Neural progenitor cell (in vitro differentiated cells): ENCODE results near the gene PLA2G6. TPM values are rescaled to one million over a fixed set of nuclear protein-coding genes. Genes with fewer than 3 reads are reported as not detected.
"Not testable (repeated sequence)": the region's sequence is repeated elsewhere in the genome, so short reads cannot be mapped to it uniquely, and the experiment has no call there.

Experiments used
- DNase-seq: peaks from one replicate; pipeline ENCODE4 v3.0.0-alpha.2; 2016; ENCODE audit warnings: low spot score
- H2AFZ ChIP-seq: fragments of 200-600 bp; sonication (generic); replicated peaks from 2 replicates; pipeline ENCODE4 v1.6.1; 2016; ENCODE audit warnings: antibody characterized with exemption
- H3F3A ChIP-seq: fragments of 200-600 bp; sonication (generic); 2 replicates; pipeline ENCODE4 v1.6.1; 2016; ENCODE audit warnings: antibody characterized with exemption, low read depth
- H3K27ac ChIP-seq: fragments of 200-600 bp; sonication (generic); 2 replicates; pipeline ENCODE4 v1.5.1; 2016; ENCODE audit warnings: mild to moderate bottlenecking
- H3K27me3 ChIP-seq: fragments of 200-600 bp; sonication (generic); 2 replicates; pipeline ENCODE4 v1.6.1; 2016; ENCODE audit warnings: mild to moderate bottlenecking, moderate library complexity
- H3K36me3 ChIP-seq: fragments of 200-600 bp; sonication (generic); 2 replicates; pipeline ENCODE4 v1.5.1; 2016
- H3K4me1 ChIP-seq: fragments of 200-600 bp; sonication (generic); 2 replicates; pipeline ENCODE4 v1.6.1; 2016; ENCODE audit warnings: mixed run types
- H3K4me2 ChIP-seq: fragments of 200-600 bp; sonication (generic); 2 replicates; pipeline ENCODE4 v1.6.1; 2016
- H3K4me3 ChIP-seq: fragments of 200-600 bp; sonication (generic); 2 replicates; pipeline ENCODE4 v1.5.1; 2016
- H3K79me2 ChIP-seq: fragments of 200-600 bp; sonication (generic); 2 replicates; pipeline ENCODE4 v1.6.1; 2016; ENCODE audit warnings: low read depth
- H3K9ac ChIP-seq: fragments of 200-600 bp; sonication (generic); 2 replicates; pipeline ENCODE4 v1.6.1; 2016
- H3K9me3 ChIP-seq: fragments of 200-600 bp; sonication (generic); 2 replicates; pipeline ENCODE4 v1.5.1; 2016; ENCODE audit warnings: low read depth
- H4K20me1 ChIP-seq: fragments of 200-600 bp; sonication (generic); 2 replicates; pipeline ENCODE4 v1.6.1; 2016; ENCODE audit warnings: low read depth
- H3K27ac Mint-ChIP-seq: 3 replicates; pipeline ENCODE4 v1.8.0; 2021; ENCODE audit warnings: mixed read lengths
- H3K27me3 Mint-ChIP-seq: 2 replicates; pipeline ENCODE4 v1.8.0; 2022; ENCODE audit warnings: low read depth, mild to moderate bottlenecking, inconsistent platforms, moderate library complexity, mixed read lengths; ENCODE audit not compliant: insufficient read depth
- H3K36me3 Mint-ChIP-seq: 3 replicates; pipeline ENCODE4 v1.8.0; 2021; ENCODE audit warnings: mixed read lengths
- H3K4me1 Mint-ChIP-seq: 3 replicates; pipeline ENCODE4 v1.8.0; 2021; ENCODE audit warnings: mixed read lengths
- H3K4me3 Mint-ChIP-seq: 3 replicates; pipeline ENCODE4 v1.8.0; 2021; ENCODE audit warnings: mild to moderate bottlenecking, moderate library complexity, mixed read lengths
- H3K9me3 Mint-ChIP-seq: 3 replicates; pipeline ENCODE4 v1.8.0; 2020; ENCODE audit warnings: mixed read lengths
- CTCF ChIP-seq: fragments of 200-600 bp; sonication (generic); IDR thresholded peaks from 2 replicates; pipeline ENCODE4 v1.5.1; 2017; ENCODE audit warnings: antibody characterized with exemption, mild to moderate bottlenecking
- EZH2 ChIP-seq: fragments of 200-600 bp; sonication (generic); IDR thresholded peaks from 2 replicates; pipeline ENCODE4 v1.6.1; 2017; ENCODE audit warnings: antibody characterized with exemption, mild to moderate bottlenecking, moderate library complexity
- EZH2phosphoT487 ChIP-seq: fragments of 200-600 bp; sonication (generic); IDR thresholded peaks from 2 replicates; pipeline ENCODE4 v1.6.1; 2017; ENCODE audit warnings: antibody characterized with exemption
- total RNA-seq: library from RNA; depleted of rRNA; stranded (reverse); fragments of >200 nt; gene quantifications from 2 replicates; pipeline ENCODE4 v1.2.3, GENCODE V29; 2015; ENCODE audit warnings: low replicate concordance

PLA2G6 gene
- total RNA-seq, 1 donor from 2014 or later = 20.1 TPM

GRCh38 chr22:38080474-38080849 is 101.2 kb downstream of the PLA2G6 start:
- no peaks in the 10 kb centered on the region for H3K36me3 ChIP-seq
- no peak overlapping the region for H3K4me3 Mint-ChIP-seq
- TF ChIP-seq EZH2 (no peak), CTCF (no peak), EZH2phosphoT487 (no peak)
- H3K4me1 Mint-ChIP-seq = peaks cover 21% of the 10 kb centered on the region
- no peak overlapping the region for H3K27ac Mint-ChIP-seq
- H3K4me3 ChIP-seq = no peak overlapping the region
- H4K20me1 ChIP-seq = no peaks in the 10 kb centered on the region
- peaks cover 31% of the 10 kb centered on the region for H3K27me3 ChIP-seq
- peak overlapping the region; percentile 67 for H3K4me2 ChIP-seq
- H3K9me3 ChIP-seq = no peaks in the 10 kb centered on the region
- no peaks in the 10 kb centered on the region for H3K36me3 Mint-ChIP-seq
- H3K9me3 Mint-ChIP-seq = no peaks in the 10 kb centered on the region
- H3K27me3 Mint-ChIP-seq = peaks cover 13% of the 10 kb centered on the region
- no peaks in the 10 kb centered on the region for H3K79me2 ChIP-seq
- DNase-seq = no peak
- no peak overlapping the region for H3K9ac ChIP-seq
- H3K27ac ChIP-seq = no peak overlapping the region
- peaks cover 40% of the 10 kb centered on the region for H3K4me1 ChIP-seq
- no peak overlapping the region for H2AFZ ChIP-seq
- H3F3A ChIP-seq = peaks cover 38% of the 10 kb centered on the region

DNA sequence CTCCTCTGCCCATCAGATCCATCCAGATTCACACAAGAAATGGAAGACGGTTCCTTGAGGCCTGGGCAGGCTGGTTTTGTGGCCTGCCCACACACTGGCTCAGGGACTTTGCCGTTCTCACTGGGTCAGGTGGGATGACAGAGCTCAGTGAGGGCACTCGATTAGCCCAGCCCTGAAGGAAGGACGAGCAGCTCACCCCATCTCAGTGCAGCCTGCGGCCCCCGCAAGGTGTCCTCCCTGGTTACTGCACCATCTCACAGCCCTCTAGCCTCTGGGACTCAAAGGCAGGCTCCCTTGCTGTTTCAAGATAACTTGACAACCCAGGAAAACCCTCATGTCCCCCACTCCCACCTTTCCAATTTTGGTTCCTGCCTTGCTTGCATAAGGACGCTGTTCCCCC is 101.8 kb downstream of the PLA2G6 start:
- H4K20me1 ChIP-seq = no peaks in the 10 kb centered on the region
- H3K4me2 ChIP-seq = no peak overlapping the region
- no peak overlapping the region for H3K27ac ChIP-seq
- no peak overlapping the region for H2AFZ ChIP-seq
- peaks cover 35% of the 10 kb centered on the region for H3F3A ChIP-seq
- no peaks in the 10 kb centered on the region for H3K36me3 ChIP-seq
- TF ChIP-seq EZH2 = no peak
- H3K79me2 ChIP-seq = no peaks in the 10 kb centered on the region
- no peak for DNase-seq
- no peak overlapping the region for H3K27ac Mint-ChIP-seq
- H3K9ac ChIP-seq = no peak overlapping the region
- H3K4me3 Mint-ChIP-seq = no peak overlapping the region
- H3K9me3 Mint-ChIP-seq = no peaks in the 10 kb centered on the region
- H3K27me3 Mint-ChIP-seq = peaks cover 13% of the 10 kb centered on the region
- no peaks in the 10 kb centered on the region for H3K9me3 ChIP-seq
- H3K36me3 Mint-ChIP-seq = no peaks in the 10 kb centered on the region
- H3K4me3 ChIP-seq = no peak overlapping the region
- peaks cover 19% of the 10 kb centered on the region for H3K4me1 Mint-ChIP-seq
- peaks cover 31% of the 10 kb centered on the region for H3K27me3 ChIP-seq
- peaks cover 36% of the 10 kb centered on the region for H3K4me1 ChIP-seq

DNA sequence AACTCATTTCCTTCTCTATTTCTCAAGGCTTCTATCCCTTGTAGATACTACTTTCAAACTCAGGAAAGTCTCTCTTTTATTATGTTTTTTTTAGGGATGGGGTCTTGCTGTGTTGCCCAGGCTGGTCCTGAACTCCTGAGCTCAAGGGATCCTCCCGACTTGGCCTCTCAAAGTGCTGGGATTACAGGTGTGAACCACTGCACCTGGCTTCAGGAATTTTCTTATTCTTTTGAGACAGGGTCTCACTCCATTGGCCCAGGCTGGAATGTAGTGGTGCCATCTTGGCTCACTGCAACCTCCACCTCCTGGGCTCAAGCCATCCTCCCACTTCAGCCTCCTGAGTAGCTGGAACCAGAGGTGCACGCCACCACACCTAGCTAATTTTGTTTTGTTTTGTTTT is 102.4 kb downstream of the PLA2G6 start:
- not testable (repeated sequence) for H3K9me3 Mint-ChIP-seq, H3K4me3 Mint-ChIP-seq, H3K4me2 ChIP-seq, H3K4me3 ChIP-seq, H2AFZ ChIP-seq, H3K9ac ChIP-seq, DNase-seq, H3K9me3 ChIP-seq, H4K20me1 ChIP-seq, H3K79me2 ChIP-seq, H3K27ac ChIP-seq, H3K27ac Mint-ChIP-seq, H3K36me3 Mint-ChIP-seq, H3K36me3 ChIP-seq
- H3K4me1 Mint-ChIP-seq = peaks cover 14% of the 10 kb centered on the region
- H3K4me1 ChIP-seq = peaks cover 30% of the 10 kb centered on the region
- peaks cover 31% of the 10 kb centered on the region for H3F3A ChIP-seq
- peaks cover 15% of the 10 kb centered on the region for H3K27me3 Mint-ChIP-seq
- H3K27me3 ChIP-seq = peaks cover 31% of the 10 kb centered on the region

DNA sequence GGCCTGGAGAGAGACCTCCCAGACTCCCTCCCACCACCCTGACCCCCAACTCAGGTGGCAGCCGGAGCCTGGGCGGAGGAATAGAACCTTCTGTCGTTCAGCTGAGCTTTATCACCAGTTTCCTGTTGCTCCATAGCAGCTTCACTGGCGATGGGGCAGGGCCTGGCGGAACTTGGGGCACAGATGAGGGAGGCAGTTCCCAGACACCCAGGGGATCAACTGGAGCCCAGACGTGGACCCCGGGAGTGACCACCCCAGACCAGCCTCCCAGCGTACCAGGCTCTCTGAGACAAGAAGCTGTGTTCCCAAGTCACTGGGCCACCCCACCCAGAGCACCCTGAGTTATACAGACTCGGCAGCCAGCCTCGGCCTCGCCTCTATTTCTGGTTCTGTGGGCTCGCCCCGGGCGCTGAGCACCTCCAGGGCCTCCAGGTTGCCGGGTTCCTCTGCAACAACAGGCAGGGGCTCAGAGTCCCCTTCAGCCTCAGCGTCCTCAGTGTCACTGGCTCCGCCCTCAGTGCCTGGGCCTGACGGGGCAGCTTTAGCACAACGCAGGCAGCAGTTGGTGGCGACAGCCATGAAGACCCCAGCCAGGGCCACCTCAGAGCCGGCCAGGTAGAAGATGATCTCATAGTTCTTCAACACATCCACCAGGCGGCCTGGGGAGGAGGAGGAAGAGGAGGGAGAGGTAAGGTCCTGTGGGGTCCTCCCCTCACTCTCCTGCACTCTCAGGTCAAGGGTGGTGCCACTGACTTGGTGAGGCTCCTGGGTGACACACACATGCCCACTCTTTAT is 103.4 kb downstream of the PLA2G6 start:
- Histone ChIP-seq H3K27ac (no peak overlapping the region), H3K4me2 (no peak overlapping the region), H3K4me1 (peaks cover 20% of the 10 kb centered on the region), H2AFZ (no peak overlapping the region), H3K4me3 (no peak overlapping the region), H3K27me3 (peaks cover 31% of the 10 kb centered on the region), H3K9ac (no peak overlapping the region), H4K20me1 (no peaks in the 10 kb centered on the region), H3K36me3 (no peaks in the 10 kb centered on the region), H3F3A (peaks cover 22% of the 10 kb centered on the region), H3K79me2 (no peaks in the 10 kb centered on the region), H3K9me3 (no peaks in the 10 kb centered on the region)
- no peaks in the 10 kb centered on the region for H3K9me3 Mint-ChIP-seq
- TF ChIP-seq EZH2 (no peak), CTCF (no peak), EZH2phosphoT487 (no peak)
- no peaks in the 10 kb centered on the region for H3K36me3 Mint-ChIP-seq
- no peak overlapping the region for H3K4me3 Mint-ChIP-seq
- no peak overlapping the region for H3K27ac Mint-ChIP-seq
- H3K4me1 Mint-ChIP-seq = peaks cover 14% of the 10 kb centered on the region
- no peak for DNase-seq
- peaks cover 13% of the 10 kb centered on the region for H3K27me3 Mint-ChIP-seq
